K562 (cell line): ENCODE results near the gene PSMB4. TPM values are rescaled to one million over a fixed set of nuclear protein-coding genes. Genes with fewer than 3 reads are reported as not detected.

Experiments
- ATAC-seq: fragments of 200-7000 bp; cut with Tn5 transposase; 3 replicates; pipeline ENCODE4 v1.9.1; 2020; ENCODE audit warnings: moderate library complexity
- BruUV-seq: library from RNA; stranded (reverse); fragments of 400-500 nt; replicated peaks from 2 replicates; lab custom pipeline; 2021; lab: Mats Ljungman, UMichigan
- CTCF ChIA-PET: fragments of 300-600 bp; formaldehyde crosslinking; extraction: SDS; loops from one replicate; lab custom pipeline; 2021; ENCODE audit warnings: low intra/inter-chr PET ratio; lab: Yijun Ruan, JAX
- POLR2A ChIA-PET: fragments of 300-600, 350-650 bp; sonication (Branson Sonifier 250); formaldehyde crosslinking; extraction: SDS; loops from one replicate; lab custom pipeline; 2021; ENCODE audit warnings: antibody characterized with exemption, inconsistent platforms; lab: Yijun Ruan, JAX
- DNase-seq, 4 experiments: peaks; one replicate each; pipeline versions ENCODE4 v3.0.0 to v3.0.0-alpha.2; 2011 to 2018; ENCODE audit warnings: low spot score in 3 of 4, mixed read lengths in 3 of 4; ENCODE audit errors: extremely low read depth in 1 of 4
- FAIRE-seq: peaks from 2 replicates; lab custom pipeline; 2011; peaks lifted over from hg19 to GRCh38; lab: Jason Lieb, UNC
- H2AFZ ChIP-seq: 2 replicates; pipeline ENCODE4 v1.6.0; 2011; ENCODE audit warnings: low read depth, low read length, control low read depth, inconsistent platforms
- H3K27ac ChIP-seq: fragments of 200-600 bp; 3 replicates; pipeline ENCODE4 v1.8.0; 2011; ENCODE audit warnings: low read depth, mild to moderate bottlenecking, control low read depth, inconsistent platforms, low read length, moderate library complexity, mixed read lengths; ENCODE audit errors: extremely low read depth
- H3K27me3 ChIP-seq, 2 experiments: fragments of 300-600 bp in 1 of 2; 2 replicates in 1 of 2; 3 replicates in 1 of 2; pipeline versions ENCODE4 v1.6.0 to v1.8.0; 2011; ENCODE audit warnings: inconsistent platforms in 2 of 2, low read length in 2 of 2, mild to moderate bottlenecking in 1 of 2, mixed read lengths in 1 of 2, moderate library complexity in 1 of 2; ENCODE audit not compliant: control insufficient read depth in 2 of 2, insufficient read depth in 2 of 2
- H3K36me3 ChIP-seq: fragments of 300-600 bp; 3 replicates; pipeline ENCODE4 v1.8.0; 2011; ENCODE audit warnings: mild to moderate bottlenecking, low read length, inconsistent platforms; ENCODE audit not compliant: control insufficient read depth, insufficient read depth
- H3K4me1 ChIP-seq, 2 experiments: fragments of 200-600 bp in 1 of 2; replicated peaks in 1 of 2; 2 replicates in 1 of 2; 3 replicates in 1 of 2; pipeline versions ENCODE4 v1.5.1 to v1.8.0; 2011; ENCODE audit warnings: inconsistent platforms in 2 of 2, low read length in 2 of 2, mild to moderate bottlenecking in 1 of 2, mixed read lengths in 1 of 2, moderate library complexity in 1 of 2; ENCODE audit not compliant: control insufficient read depth in 2 of 2, insufficient read depth in 2 of 2
- H3K4me2 ChIP-seq: 2 replicates; pipeline ENCODE4 v1.6.1; 2011; ENCODE audit warnings: low read length, control low read depth, inconsistent platforms, mixed read lengths; ENCODE audit not compliant: insufficient read depth
- H3K4me3 ChIP-seq: fragments of 200-600 bp; sonication (generic), shearing (Covaris generic); 2 replicates; pipeline ENCODE4 v1.5.1; 2016; ENCODE audit warnings: control low read depth, inconsistent platforms
- H3K79me2 ChIP-seq: fragments of 200-600 bp; 3 replicates; pipeline ENCODE4 v1.8.0; 2011; ENCODE audit warnings: low read length, inconsistent platforms; ENCODE audit not compliant: control insufficient read depth, insufficient read depth
- H3K9ac ChIP-seq, 2 experiments: 2 replicates each; pipeline versions ENCODE4 v1.6.0 to v1.6.1; 2011; ENCODE audit warnings: low read depth in 2 of 2, low read length in 2 of 2, control low read depth in 1 of 2, inconsistent platforms in 1 of 2, mild to moderate bottlenecking in 1 of 2, mixed read lengths in 1 of 2; ENCODE audit not compliant: insufficient read depth in 1 of 2
- H3K9me1 ChIP-seq: one replicate; pipeline ENCODE4 v1.6.0; 2011; ENCODE audit warnings: inconsistent platforms, mild to moderate bottlenecking, low read length, moderate library complexity; ENCODE audit not compliant: control insufficient read depth, insufficient read depth
- H3K9me3 ChIP-seq: replicated peaks from 2 replicates; pipeline ENCODE4 v1.5.1; 2011; ENCODE audit warnings: low read depth, low read length, inconsistent platforms; ENCODE audit not compliant: control insufficient read depth, insufficient read depth
- H4K20me1 ChIP-seq: replicated peaks from 2 replicates; pipeline ENCODE4 v1.6.1; 2011; ENCODE audit warnings: low read length, inconsistent platforms, mixed read lengths; ENCODE audit not compliant: control insufficient read depth, insufficient read depth
- WGBS: fragments of 100-300 bp; shearing (Covaris generic); methylation state at CpG from one replicate; pipeline ENCODE4 v1.1.6; 2016; ENCODE audit warnings: low coverage, mixed read lengths; ENCODE audit not compliant: insufficient coverage; ENCODE audit errors: missing lambda C conversion rate; 5-methylcytosine and 5-hydroxymethylcytosine counted together
- in situ Hi-C: fragments of 300-500 bp; cut with MboI; formaldehyde crosslinking; loops from 4 replicates; pipeline ENCODE4 v1.15.0; 2018; ENCODE audit warnings: inconsistent platforms, mixed read lengths
- intact Hi-C: fragments of 100-400 bp; cut with micrococcal nuclease; formaldehyde crosslinking; loops from 2 replicates; pipeline ENCODE4 v1.14.2; 2022
- polyA plus RNA-seq, 8 experiments: library from polyadenylated mRNA; depleted of rRNA in 4 of 8; stranded (reverse) in 5 of 8; unstranded in 3 of 8; fragments of >200 nt; fragmentation: Nextera tagmentation in 2 of 8; fragmentation: Illumina TruSeq in 1 of 8; extraction: Ambion mirVana in 2 of 8; extraction: Trizol in 1 of 8; gene quantifications; 2 replicates each; pipeline versions ENCODE4 v1.2.1 to v1.2.3, GENCODE V29; 2011 to 2014; ENCODE audit warnings: inconsistent platforms in 1 of 8, missing spikeins in 1 of 8
- total RNA-seq, 7 experiments: library from RNA; depleted of rRNA in 6 of 7; stranded (reverse); fragments of >200 nt in 6 of 7; fragmentation: Illumina TruSeq in 2 of 7; extraction: Trizol in 2 of 7; gene quantifications; 2 replicates each; pipeline versions ENCODE4 v1.2.1 to v1.2.3, GENCODE V29; 2011 to 2021; ENCODE audit warnings: low replicate concordance in 1 of 7
- TF ChIP-seq, protein P1 (sequence below): fragments of 250-450 bp; sonication (Bioruptor Pico); IDR thresholded peaks from 2 replicates; pipeline ENCODE4 v1.5.0; 2021
- TF ChIP-seq, protein P2 (sequence below), 3 experiments: IDR thresholded peaks in 2 of 3; conservative IDR thresholded peaks in 1 of 3; 2 replicates each; pipeline ENCODE4 v1.5.1; 2011 to 2012; ENCODE audit warnings: low read length in 3 of 3, mild to moderate bottlenecking in 3 of 3, control low read depth in 2 of 3, improper control_type of control experiment in 1 of 3, inconsistent platforms in 1 of 3, low read depth in 1 of 3, mixed read lengths in 1 of 3, moderate library complexity in 1 of 3; ENCODE audit not compliant: insufficient read depth in 2 of 3

The PSMB4 gene
- total and polyA plus RNA-seq, 9 of the 15 experiments (the other 6 are each of a cell fraction or from before 2014, with no cell fraction given), result 397 to 674 (median 475) TPM

DNA sequence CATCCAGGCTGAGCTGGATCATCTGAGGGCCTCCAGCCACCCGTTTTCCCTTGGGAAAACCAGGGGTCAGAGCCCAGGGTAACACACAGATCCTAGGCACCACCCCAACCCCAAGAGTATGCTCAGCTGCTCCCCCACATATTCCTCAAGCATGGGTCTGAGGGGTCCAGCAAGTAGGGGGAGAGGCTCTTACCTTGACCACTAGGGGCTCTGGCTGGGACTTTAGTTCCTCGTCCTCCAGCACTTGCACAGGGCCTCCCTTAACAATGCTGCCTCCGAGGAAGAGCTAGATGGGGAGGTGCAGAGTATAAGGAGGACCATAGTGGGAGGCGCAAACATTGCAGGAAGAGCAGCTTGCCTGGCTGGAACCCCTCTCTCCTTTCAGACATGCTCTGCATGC, 34.4 kb upstream of the PSMB4 start:
- ChIA-PET POLR2A (interaction anchor here (1.5 kb wide), 1 partner anchor 10 kb away, joined by 3 read pairs; no protein-coding TSS in a partner anchor), CTCF (no interaction called here)
- Histone ChIP-seq H3K36me3 (peaks cover 39% of the 10 kb centered on the region; the same call in 2 of the 3 replicates), H3K9me1 (no peaks in the 10 kb centered on the region), H4K20me1 (no peaks in the 10 kb centered on the region), H3K79me2 (no peaks in the 10 kb centered on the region; the same call in 1 of the 3 replicates), H3K4me3 (no peak overlapping the region), H3K27me3 (no peaks in the 10 kb centered on the region), H3K4me1 (peaks cover 4 to 15% of the 10 kb centered on the region in 2 experiments; a peak in 4 of 5 replicates), H3K27ac (no peak overlapping the region), H3K9ac (no peak overlapping the region), H3K4me2 (no peak overlapping the region), H3K9me3 (peaks cover 7% of the 10 kb centered on the region; the same call in 1 of the 2 replicates), H2AFZ (no peak overlapping the region)
- intact Hi-C loops, result no loop called here
- ATAC-seq, result no peak
- BruUV-seq, result no TSS peak
- 76% methylated on average over 4 of the region's 4 CpGs for WGBS
- TF ChIP-seq, protein P1, sequence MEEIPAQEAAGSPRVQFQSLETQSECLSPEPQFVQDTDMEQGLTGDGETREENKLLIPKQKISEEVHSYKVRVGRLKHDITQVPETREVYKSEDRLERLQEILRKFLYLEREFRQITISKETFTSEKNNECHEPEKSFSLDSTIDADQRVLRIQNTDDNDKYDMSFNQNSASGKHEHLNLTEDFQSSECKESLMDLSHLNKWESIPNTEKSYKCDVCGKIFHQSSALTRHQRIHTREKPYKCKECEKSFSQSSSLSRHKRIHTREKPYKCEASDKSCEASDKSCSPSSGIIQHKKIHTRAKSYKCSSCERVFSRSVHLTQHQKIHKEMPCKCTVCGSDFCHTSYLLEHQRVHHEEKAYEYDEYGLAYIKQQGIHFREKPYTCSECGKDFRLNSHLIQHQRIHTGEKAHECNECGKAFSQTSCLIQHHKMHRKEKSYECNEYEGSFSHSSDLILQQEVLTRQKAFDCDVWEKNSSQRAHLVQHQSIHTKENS (CRISPR knock-in tag), result no peak
- TF ChIP-seq, protein P2, sequence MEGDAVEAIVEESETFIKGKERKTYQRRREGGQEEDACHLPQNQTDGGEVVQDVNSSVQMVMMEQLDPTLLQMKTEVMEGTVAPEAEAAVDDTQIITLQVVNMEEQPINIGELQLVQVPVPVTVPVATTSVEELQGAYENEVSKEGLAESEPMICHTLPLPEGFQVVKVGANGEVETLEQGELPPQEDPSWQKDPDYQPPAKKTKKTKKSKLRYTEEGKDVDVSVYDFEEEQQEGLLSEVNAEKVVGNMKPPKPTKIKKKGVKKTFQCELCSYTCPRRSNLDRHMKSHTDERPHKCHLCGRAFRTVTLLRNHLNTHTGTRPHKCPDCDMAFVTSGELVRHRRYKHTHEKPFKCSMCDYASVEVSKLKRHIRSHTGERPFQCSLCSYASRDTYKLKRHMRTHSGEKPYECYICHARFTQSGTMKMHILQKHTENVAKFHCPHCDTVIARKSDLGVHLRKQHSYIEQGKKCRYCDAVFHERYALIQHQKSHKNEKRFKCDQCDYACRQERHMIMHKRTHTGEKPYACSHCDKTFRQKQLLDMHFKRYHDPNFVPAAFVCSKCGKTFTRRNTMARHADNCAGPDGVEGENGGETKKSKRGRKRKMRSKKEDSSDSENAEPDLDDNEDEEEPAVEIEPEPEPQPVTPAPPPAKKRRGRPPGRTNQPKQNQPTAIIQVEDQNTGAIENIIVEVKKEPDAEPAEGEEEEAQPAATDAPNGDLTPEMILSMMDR (IDR thresholded peaks at IDR 0.05 in 2 of 3, conservative IDR thresholded peaks at IDR 0.05 in 1 of 3; ENCODE audit: insufficient read depth in 2 of 3, low read depth in 1 of 3, low read length in 3 of 3), result 0 out of 6 replicates have a peak, but pooled peaks of 1 of the 3 experiments have one; percentile 10
- no peak for DNase-seq
- no peak for FAIRE-seq
- in situ Hi-C loops, result no loop called here
